Liver (tissue), 3 donors: ENCODE data around the gene MED12.
A peak's percentile ranks its signal among the peaks of the same experiment; 100 is the strongest.

Experiments used
- CTCF ChIP-seq: fragments of 150-350 bp; IDR thresholded peaks from 2 replicates; pipeline ENCODE4 v1.5.1; 2017; ENCODE audit warnings: improper control_type of control experiment, low read depth, low read length; ENCODE audit not compliant: missing input control
- EGR1 ChIP-seq, 2 donors: IDR thresholded peaks; 2 replicates each; pipeline ENCODE4 v1.6.1; 2016 to 2018; ENCODE audit warnings: antibody characterized with exemption in 2 of 2, low read depth in 2 of 2
- FOXA1 ChIP-seq: IDR thresholded peaks from 2 replicates; pipeline ENCODE4 v1.6.1; 2016; ENCODE audit warnings: antibody characterized with exemption
- GABPA ChIP-seq, 2 donors: IDR thresholded peaks in 1 of 2; conservative IDR thresholded peaks in 1 of 2; 2 replicates each; pipeline ENCODE4 v1.6.1; 2016; ENCODE audit warnings: antibody characterized with exemption in 2 of 2, mild to moderate bottlenecking in 1 of 2, moderate library complexity in 1 of 2
- JUND ChIP-seq, 2 donors: IDR thresholded peaks; 2 replicates each; pipeline ENCODE4 v1.6.1; 2016; ENCODE audit warnings: antibody characterized with exemption in 2 of 2
- RAD21 ChIP-seq, 2 donors: IDR thresholded peaks; 2 replicates each; pipeline ENCODE4 v1.6.1; 2016; ENCODE audit warnings: antibody characterized with exemption in 2 of 2, mild to moderate bottlenecking in 2 of 2
- SP1 ChIP-seq: IDR thresholded peaks from 2 replicates; pipeline ENCODE4 v1.6.1; 2018; ENCODE audit warnings: antibody characterized with exemption, mild to moderate bottlenecking
- TAF1 ChIP-seq: conservative IDR thresholded peaks from 2 replicates; pipeline ENCODE4 v1.6.1; 2016; ENCODE audit warnings: antibody characterized with exemption, mild to moderate bottlenecking
- TF ChIP-seq, protein P1 (sequence below): IDR thresholded peaks from 2 replicates; pipeline ENCODE4 v1.6.1; 2016; ENCODE audit warnings: antibody characterized with exemption
- donor health status: healthy.
- donor health status: healthy.

- TF ChIP-seq GABPA (IDR thresholded peaks at IDR 0.05 in 1 of 2, conservative IDR thresholded peaks at IDR 0.05 in 1 of 2) (no peak), CTCF (peak; percentile 36), SP1 (no peak), JUND (IDR thresholded peaks at IDR 0.05) (no peak), RAD21 (IDR thresholded peaks at IDR 0.05) (peak; percentile 63 to 73), TAF1 (no peak), EGR1 (IDR thresholded peaks at IDR 0.05; ENCODE audit: low read depth in 2 of 2) (no peak), FOXA1 (no peak)
- TF ChIP-seq, protein P1, sequence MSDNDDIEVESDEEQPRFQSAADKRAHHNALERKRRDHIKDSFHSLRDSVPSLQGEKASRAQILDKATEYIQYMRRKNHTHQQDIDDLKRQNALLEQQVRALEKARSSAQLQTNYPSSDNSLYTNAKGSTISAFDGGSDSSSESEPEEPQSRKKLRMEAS, result no peak
Measured at GRCh38 chrX:71098302-71098701, 20.1 kb upstream of the MED12 start.
